ENCODE results near the gene FNDC3B. TPM values are rescaled to one million over a fixed set of nuclear protein-coding genes. Genes with fewer than 3 reads are reported as not detected.
"Not testable (repeated sequence)": the region's sequence is repeated elsewhere in the genome, so short reads cannot be mapped to it uniquely, and the experiment has no call there.

The FNDC3B gene
- total RNA-seq, 2 experiments from 2014 or later, result 10.6 to 12.0 TPM

DNA sequence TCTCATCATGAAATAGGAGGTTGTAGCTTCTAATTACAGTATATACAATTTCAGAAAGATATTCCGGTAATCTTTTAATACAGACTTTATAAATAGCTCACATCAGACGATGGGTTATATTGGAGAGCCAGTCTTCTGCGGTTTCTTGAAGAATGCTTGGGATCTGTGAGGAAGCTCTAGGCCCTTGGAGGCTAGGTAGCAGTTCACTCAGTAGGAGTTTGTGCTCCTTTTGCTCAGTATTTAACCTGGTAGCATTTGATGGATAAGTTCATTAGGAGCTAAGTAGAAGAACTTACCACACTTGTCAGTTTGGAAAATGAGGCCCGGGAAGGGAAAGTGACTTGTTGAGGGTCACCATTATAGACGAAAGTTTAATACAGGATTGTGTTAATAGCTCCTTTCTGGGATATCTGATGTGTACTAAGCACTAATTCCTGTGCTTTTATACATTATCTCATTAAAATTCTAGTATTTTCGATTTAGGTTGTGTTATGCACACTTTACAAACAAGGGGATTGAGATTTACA lies 2.8 kb downstream of the FNDC3B start:
- POLR2A ChIA-PET, result interaction anchor here (0.6 kb wide), 1 partner anchor 708 kb away, joined by 4 read pairs; the partner anchor contains the start of gene ECT2
- Mint-ChIP-seq H3K27ac (no peak overlapping the region), H3K36me3 (ENCODE audit: low read depth) (no peaks in the 10 kb centered on the region), H3K9me3 (no peaks in the 10 kb centered on the region), H3K4me3 (no peak overlapping the region), H3K4me1 (ENCODE audit: low read depth) (peaks cover 42% of the 10 kb centered on the region), H3K27me3 (no peaks in the 10 kb centered on the region)
- TF ChIP-seq, protein P1, sequence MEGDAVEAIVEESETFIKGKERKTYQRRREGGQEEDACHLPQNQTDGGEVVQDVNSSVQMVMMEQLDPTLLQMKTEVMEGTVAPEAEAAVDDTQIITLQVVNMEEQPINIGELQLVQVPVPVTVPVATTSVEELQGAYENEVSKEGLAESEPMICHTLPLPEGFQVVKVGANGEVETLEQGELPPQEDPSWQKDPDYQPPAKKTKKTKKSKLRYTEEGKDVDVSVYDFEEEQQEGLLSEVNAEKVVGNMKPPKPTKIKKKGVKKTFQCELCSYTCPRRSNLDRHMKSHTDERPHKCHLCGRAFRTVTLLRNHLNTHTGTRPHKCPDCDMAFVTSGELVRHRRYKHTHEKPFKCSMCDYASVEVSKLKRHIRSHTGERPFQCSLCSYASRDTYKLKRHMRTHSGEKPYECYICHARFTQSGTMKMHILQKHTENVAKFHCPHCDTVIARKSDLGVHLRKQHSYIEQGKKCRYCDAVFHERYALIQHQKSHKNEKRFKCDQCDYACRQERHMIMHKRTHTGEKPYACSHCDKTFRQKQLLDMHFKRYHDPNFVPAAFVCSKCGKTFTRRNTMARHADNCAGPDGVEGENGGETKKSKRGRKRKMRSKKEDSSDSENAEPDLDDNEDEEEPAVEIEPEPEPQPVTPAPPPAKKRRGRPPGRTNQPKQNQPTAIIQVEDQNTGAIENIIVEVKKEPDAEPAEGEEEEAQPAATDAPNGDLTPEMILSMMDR (IDR thresholded peaks at IDR 0.05), result no peak
- DNase-seq, result no peak
- CTCF ChIA-PET, result interaction anchor here (1.0 to 1.8 kb wide), 4 partner anchors 12 to 290 kb away, joined by 3 to 7 read pairs (median 3); no protein-coding TSS in a partner anchor
- ATAC-seq, result no peak
- intact Hi-C loops (cut with micrococcal nuclease), result loop anchor here (5.0 kb wide), 1 partner anchor 65 kb away; no protein-coding TSS in a partner anchor

GRCh38 chr3:172042663-172043179 lies 3.3 kb downstream of the FNDC3B start:
- H3K36me3 Mint-ChIP-seq (ENCODE audit: low read depth); DNase-seq; H3K27me3 Mint-ChIP-seq; ATAC-seq; H3K9me3 Mint-ChIP-seq; H3K27ac Mint-ChIP-seq; H3K4me3 Mint-ChIP-seq: not testable (repeated sequence)
- POLR2A ChIA-PET, result interaction anchor here (0.6 kb wide), 1 partner anchor 708 kb away, joined by 4 read pairs; the partner anchor contains the start of gene ECT2
- CTCF ChIA-PET, result interaction anchor here (0.9 to 1.1 kb wide), 3 partner anchors 11 to 290 kb away, joined by 3 read pairs; no protein-coding TSS in a partner anchor
- intact Hi-C loops (cut with micrococcal nuclease), result loop anchor here (5.0 kb wide), 1 partner anchor 65 kb away; no protein-coding TSS in a partner anchor
- peaks cover 42% of the 10 kb centered on the region for H3K4me1 Mint-ChIP-seq (ENCODE audit: low read depth)

- Mint-ChIP-seq H3K36me3 (ENCODE audit: low read depth) (no peaks in the 10 kb centered on the region), H3K4me3 (no peak overlapping the region), H3K9me3 (no peaks in the 10 kb centered on the region), H3K27me3 (no peaks in the 10 kb centered on the region), H3K4me1 (ENCODE audit: low read depth) (peaks cover 42% of the 10 kb centered on the region), H3K27ac (no peak overlapping the region)
- no peak for DNase-seq
- ATAC-seq, result no peak
- CTCF ChIA-PET, result interaction anchor here (0.9 kb wide), 1 partner anchor 60 kb away, joined by 3 read pairs; no protein-coding TSS in a partner anchor
- intact Hi-C loops (cut with micrococcal nuclease), result loop anchor here (5.0 kb wide), 1 partner anchor 64 kb away; no protein-coding TSS in a partner anchor
- TF ChIP-seq, protein P1 (IDR thresholded peaks at IDR 0.05), result no peak
- POLR2A ChIA-PET, result interaction anchor here (0.7 to 1.3 kb wide), 3 partner anchors 62 to 149 kb away, joined by 3 to 4 read pairs (median 3); no protein-coding TSS in a partner anchor
These were observed 3.9 kb downstream of the FNDC3B start for GRCh38 chr3:172043233-172043632.

DNA sequence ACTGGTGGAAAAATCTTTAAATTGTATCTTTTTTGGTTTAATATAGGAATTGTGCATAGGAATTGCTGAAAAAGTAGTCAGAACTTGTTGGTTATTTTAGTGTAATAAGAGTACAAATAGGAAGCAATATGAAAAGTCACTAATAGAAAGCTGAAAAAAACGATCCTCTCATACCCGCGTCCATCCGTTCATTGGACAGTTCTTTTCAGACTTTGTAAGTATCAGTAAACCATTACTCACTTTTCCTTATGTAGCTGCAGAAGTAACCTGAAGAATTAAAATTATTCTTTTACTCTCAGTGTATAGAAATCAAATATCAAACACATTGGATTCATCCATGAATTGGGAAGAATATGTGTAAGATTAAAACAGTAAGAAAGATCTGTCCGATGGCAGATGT lies 4.4 kb downstream of the FNDC3B start:
- Mint-ChIP-seq H3K27me3 (no peaks in the 10 kb centered on the region), H3K36me3 (ENCODE audit: low read depth) (peaks cover 2% of the 10 kb centered on the region), H3K9me3 (no peaks in the 10 kb centered on the region), H3K4me1 (ENCODE audit: low read depth) (peaks cover 39% of the 10 kb centered on the region), H3K27ac (no peak overlapping the region), H3K4me3 (no peak overlapping the region)
- ChIA-PET POLR2A (interaction anchor here (0.7 to 1.3 kb wide), 3 partner anchors 61 to 150 kb away, joined by 3 to 4 read pairs (median 3); no protein-coding TSS in a partner anchor), CTCF (interaction anchor here (0.9 kb wide), 1 partner anchor 59 kb away, joined by 3 read pairs; no protein-coding TSS in a partner anchor)
- TF ChIP-seq, protein P1 (IDR thresholded peaks at IDR 0.05), result no peak
- DNase-seq (no peak), ATAC-seq (no peak)
- intact Hi-C loops (cut with micrococcal nuclease), result loop anchor here (5.0 kb wide), 1 partner anchor 64 kb away; no protein-coding TSS in a partner anchor

DNA sequence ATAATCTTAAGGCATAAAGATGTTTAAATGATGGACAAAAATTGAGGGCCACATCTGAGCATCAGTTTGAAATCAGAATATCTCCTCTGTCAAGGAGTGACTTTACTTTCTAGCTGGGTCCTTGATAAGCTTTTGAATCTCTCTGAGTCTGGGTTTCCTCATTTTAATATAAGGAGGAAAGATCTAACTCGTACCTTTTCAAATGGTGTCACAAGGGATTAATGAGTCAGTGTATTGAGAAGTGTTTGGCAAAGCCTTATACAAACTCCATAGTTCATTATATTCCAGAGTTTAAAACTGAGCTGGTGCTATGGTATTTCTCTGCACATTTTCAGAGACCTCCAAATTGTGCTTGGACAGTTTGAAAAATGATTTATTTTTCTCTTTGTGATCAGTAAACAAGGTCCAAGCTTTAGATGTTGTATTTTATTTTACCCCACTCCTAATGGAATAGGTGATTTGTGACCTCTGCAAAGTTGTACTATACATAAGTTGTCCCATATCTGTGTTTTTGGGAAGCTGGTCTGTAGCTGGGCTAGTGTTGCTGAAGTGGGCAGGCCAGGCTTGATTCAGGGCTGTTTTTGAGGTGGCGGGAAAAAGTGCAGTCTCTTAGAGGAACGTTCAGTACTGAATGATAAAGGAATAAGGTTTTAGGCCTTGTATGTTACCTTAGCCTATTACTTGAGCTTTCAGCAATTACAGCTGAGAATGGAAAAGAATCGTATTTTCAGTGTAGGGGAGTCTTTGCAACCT lies 5.6 kb downstream of the FNDC3B start:
- TF ChIP-seq, protein P1 (IDR thresholded peaks at IDR 0.05), result no peak
- DNase-seq (no peak), ATAC-seq (no peak)
- intact Hi-C loops (cut with micrococcal nuclease), result loop anchor here (5.0 kb wide), 1 partner anchor 62 kb away; no protein-coding TSS in a partner anchor
- CTCF ChIA-PET, result interaction anchor here (0.8 to 2.5 kb wide), 2 partner anchors 9 to 287 kb away, joined by 4 to 8 read pairs; no protein-coding TSS in a partner anchor
- no peaks in the 10 kb centered on the region for H3K27me3 Mint-ChIP-seq
- H3K4me1 Mint-ChIP-seq (ENCODE audit: low read depth), result peaks cover 35% of the 10 kb centered on the region
- H3K4me3 Mint-ChIP-seq, result no peak overlapping the region
- no peaks in the 10 kb centered on the region for H3K9me3 Mint-ChIP-seq
- POLR2A ChIA-PET, result no interaction called here
- peaks cover 8% of the 10 kb centered on the region for H3K36me3 Mint-ChIP-seq (ENCODE audit: low read depth)
- H3K27ac Mint-ChIP-seq, result no peak overlapping the region

All from activated CD8-positive, alpha-beta T cell treated with anti-CD3 and anti-CD28 coated beads for 36 hours (primary cell).